ENCODE measurements around the gene PDLIM4. TPM values are rescaled to one million over a fixed set of nuclear protein-coding genes. Genes with fewer than 3 reads are reported as not detected.

PDLIM4 gene
- polyA plus RNA-seq, 1 donor from 2014 or later, result not detected

DNA sequence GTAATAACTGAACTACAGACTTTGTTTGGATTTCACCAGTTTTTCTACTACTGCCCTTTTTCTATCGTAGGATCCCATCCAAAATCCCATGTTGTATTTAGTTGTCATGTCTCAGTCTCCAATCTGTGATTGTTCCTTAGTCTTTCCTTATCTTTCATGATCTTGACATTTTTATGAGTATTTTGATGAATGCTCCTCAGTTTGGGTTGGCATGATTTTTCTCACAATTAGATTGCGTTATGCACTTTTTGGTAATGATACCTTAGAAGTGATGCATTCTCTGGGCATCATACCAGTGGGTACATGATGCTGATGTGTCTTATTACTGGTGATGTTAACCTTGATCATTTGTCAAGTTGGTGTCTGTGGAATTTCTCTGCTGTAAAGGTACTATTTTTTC is 42.4 kb downstream of the PDLIM4 start:
- peaks cover 13% of the 10 kb centered on the region for H3K27me3 ChIP-seq (ENCODE audit: insufficient read depth, low read depth, low read length)
- H3K9ac ChIP-seq (ENCODE audit: low read length), result no peak overlapping the region
- no peaks in the 10 kb centered on the region for H3K36me3 ChIP-seq (ENCODE audit: insufficient read depth, low read length)
- H3K9me3 ChIP-seq (ENCODE audit: low read length), result no peaks in the 10 kb centered on the region
- TF ChIP-seq EZH2 (IDR thresholded peaks at IDR 0.05; ENCODE audit: borderline replicate concordance, insufficient read depth, low read length, poor library complexity, severe bottlenecking), result no peak
- TF ChIP-seq MXI1 (conservative IDR thresholded peaks at IDR 0.05; ENCODE audit: poor library complexity, severe bottlenecking), result no peak
- H4K20me1 ChIP-seq (ENCODE audit: insufficient read depth), result no peaks in the 10 kb centered on the region
- no peak overlapping the region for H2AFZ ChIP-seq (ENCODE audit: low read depth, low read length)
- no peaks in the 10 kb centered on the region for H3K9me2 ChIP-seq (ENCODE audit: insufficient read depth, low read length)
- no peak overlapping the region for H3K4me2 ChIP-seq (ENCODE audit: low read length)
- H3K27ac ChIP-seq (ENCODE audit: low read length), result no peak overlapping the region
- no peaks in the 10 kb centered on the region for H3F3A ChIP-seq (ENCODE audit: insufficient read depth, low read length, poor library complexity, severe bottlenecking)
- H3K79me2 ChIP-seq (replicated peaks; ENCODE audit: insufficient read depth, low read length), result no peaks in the 10 kb centered on the region
- no peak overlapping the region for H3K4me3 ChIP-seq (ENCODE audit: low read length)

DNA sequence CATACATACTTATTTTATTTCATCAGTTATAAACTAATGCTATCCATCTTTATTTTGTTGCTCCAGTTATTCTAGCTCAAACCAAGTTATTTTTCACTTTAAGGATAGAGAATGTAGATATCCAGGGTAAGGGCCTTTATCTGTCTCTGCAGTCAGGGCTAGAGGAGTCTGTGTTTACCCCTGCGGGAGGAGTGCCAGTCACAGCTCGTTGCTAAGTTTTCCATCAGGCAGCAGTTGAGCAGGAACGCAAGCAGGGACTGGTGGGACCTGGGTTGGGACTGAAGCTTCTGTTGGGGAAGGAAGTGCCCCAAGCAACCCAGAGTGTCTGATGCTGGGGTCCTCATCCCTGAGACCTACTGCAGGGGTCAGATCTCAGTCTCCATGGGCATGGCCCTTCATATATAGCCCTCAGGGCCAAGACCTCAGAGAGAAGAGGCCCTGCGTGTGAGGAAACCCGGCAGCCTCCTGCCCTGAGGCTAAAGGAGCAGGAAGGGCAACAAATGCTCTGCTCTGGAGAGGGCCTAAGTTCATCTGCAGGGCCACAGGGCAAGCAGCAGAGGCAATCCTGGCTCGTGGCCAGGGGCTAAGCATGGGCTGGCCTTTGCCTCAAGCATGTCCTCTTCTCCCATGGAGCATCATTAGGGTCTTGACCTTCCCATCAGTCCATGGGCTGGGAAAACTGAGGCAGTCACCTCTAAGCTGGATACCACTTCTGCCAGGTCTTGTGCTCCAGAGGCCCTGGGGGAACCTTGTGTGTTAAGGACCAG is 43.3 kb downstream of the PDLIM4 start:
- no peak overlapping the region for H3K27ac ChIP-seq (ENCODE audit: low read length)
- no peak overlapping the region for H2AFZ ChIP-seq (ENCODE audit: low read depth, low read length)
- no peak for TF ChIP-seq MXI1 (conservative IDR thresholded peaks at IDR 0.05; ENCODE audit: poor library complexity, severe bottlenecking)
- no peak for TF ChIP-seq SMC3 (conservative IDR thresholded peaks at IDR 0.05; ENCODE audit: poor library complexity)
- TF ChIP-seq, protein P1, sequence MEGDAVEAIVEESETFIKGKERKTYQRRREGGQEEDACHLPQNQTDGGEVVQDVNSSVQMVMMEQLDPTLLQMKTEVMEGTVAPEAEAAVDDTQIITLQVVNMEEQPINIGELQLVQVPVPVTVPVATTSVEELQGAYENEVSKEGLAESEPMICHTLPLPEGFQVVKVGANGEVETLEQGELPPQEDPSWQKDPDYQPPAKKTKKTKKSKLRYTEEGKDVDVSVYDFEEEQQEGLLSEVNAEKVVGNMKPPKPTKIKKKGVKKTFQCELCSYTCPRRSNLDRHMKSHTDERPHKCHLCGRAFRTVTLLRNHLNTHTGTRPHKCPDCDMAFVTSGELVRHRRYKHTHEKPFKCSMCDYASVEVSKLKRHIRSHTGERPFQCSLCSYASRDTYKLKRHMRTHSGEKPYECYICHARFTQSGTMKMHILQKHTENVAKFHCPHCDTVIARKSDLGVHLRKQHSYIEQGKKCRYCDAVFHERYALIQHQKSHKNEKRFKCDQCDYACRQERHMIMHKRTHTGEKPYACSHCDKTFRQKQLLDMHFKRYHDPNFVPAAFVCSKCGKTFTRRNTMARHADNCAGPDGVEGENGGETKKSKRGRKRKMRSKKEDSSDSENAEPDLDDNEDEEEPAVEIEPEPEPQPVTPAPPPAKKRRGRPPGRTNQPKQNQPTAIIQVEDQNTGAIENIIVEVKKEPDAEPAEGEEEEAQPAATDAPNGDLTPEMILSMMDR (IDR thresholded peaks at IDR 0.05; ENCODE audit: poor library complexity, severe bottlenecking), result no peak
- no peaks in the 10 kb centered on the region for H3F3A ChIP-seq (ENCODE audit: insufficient read depth, low read length, poor library complexity, severe bottlenecking)
- H3K4me3 ChIP-seq (ENCODE audit: low read length), result no peak overlapping the region
- peaks cover 4% of the 10 kb centered on the region for H3K27me3 ChIP-seq (ENCODE audit: insufficient read depth, low read depth, low read length)
- no peak overlapping the region for H3K4me2 ChIP-seq (ENCODE audit: low read length)
- no peaks in the 10 kb centered on the region for H4K20me1 ChIP-seq (ENCODE audit: insufficient read depth)
- no peaks in the 10 kb centered on the region for H3K9me3 ChIP-seq (ENCODE audit: low read length)
- H3K79me2 ChIP-seq (replicated peaks; ENCODE audit: insufficient read depth, low read length), result no peaks in the 10 kb centered on the region
- no peaks in the 10 kb centered on the region for H3K9me2 ChIP-seq (ENCODE audit: insufficient read depth, low read length)
- H3K36me3 ChIP-seq (ENCODE audit: insufficient read depth, low read length), result no peaks in the 10 kb centered on the region
- H3K9ac ChIP-seq (ENCODE audit: low read length), result no peak overlapping the region

DNA sequence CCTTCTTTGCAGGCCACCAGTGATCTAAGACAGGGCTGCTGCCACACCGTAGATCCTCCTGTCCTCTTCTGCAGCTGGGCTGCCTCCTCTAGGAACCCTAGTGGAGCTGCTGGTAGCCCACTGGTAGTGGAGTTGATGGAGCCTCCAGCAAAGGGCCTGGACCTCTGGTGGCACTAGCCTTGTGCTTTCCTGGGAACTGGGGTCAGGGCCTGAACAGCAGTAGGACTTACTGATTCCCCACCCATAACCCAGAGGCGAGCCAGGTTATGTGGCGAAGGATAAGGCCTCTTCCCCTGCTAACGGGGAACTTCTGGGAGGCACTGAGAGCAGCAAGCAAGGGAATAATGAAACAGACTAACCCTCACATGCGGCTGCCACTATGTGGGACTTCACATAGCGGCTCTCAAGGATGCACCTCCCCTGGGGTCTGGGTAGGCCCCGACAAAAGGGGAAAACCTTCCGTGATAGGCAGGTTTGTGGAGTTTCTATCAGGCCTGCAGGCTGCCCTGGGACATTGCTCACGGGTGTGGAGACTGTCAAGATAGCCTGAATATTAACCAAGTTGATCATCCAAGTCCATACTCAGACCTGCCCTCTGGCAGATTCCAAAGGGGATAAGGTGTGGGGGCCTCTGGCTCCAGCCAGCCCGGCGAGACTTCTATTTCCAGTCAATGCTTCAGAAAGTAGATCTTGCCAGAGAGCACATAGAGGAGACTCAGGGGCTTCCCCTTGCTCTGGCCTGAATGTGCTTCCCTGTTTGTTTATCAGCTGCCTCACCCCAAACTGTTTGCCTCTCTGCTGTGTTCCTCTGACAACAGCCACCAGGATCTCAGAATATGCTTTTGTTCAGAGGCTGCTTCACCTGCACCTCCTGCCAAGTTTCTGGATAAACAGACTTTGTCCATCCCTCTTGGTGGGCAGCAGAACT is 44.1 kb downstream of the PDLIM4 start:
- Histone ChIP-seq H3K27ac (ENCODE audit: low read length) (no peak overlapping the region), H3K4me2 (ENCODE audit: low read length) (no peak overlapping the region), H3K79me2 (replicated peaks; ENCODE audit: insufficient read depth, low read length) (no peaks in the 10 kb centered on the region), H3K9ac (ENCODE audit: low read length) (no peak overlapping the region), H3K9me3 (ENCODE audit: low read length) (no peaks in the 10 kb centered on the region), H4K20me1 (ENCODE audit: insufficient read depth) (no peaks in the 10 kb centered on the region), H3K27me3 (ENCODE audit: insufficient read depth, low read depth, low read length) (no peaks in the 10 kb centered on the region), H3K36me3 (ENCODE audit: insufficient read depth, low read length) (no peaks in the 10 kb centered on the region), H3K9me2 (ENCODE audit: insufficient read depth, low read length) (no peaks in the 10 kb centered on the region), H2AFZ (ENCODE audit: low read depth, low read length) (no peak overlapping the region), H3K4me3 (ENCODE audit: low read length) (no peak overlapping the region), H3F3A (ENCODE audit: insufficient read depth, low read length, poor library complexity, severe bottlenecking) (no peaks in the 10 kb centered on the region)
- TF ChIP-seq EZH2 (IDR thresholded peaks at IDR 0.05; ENCODE audit: borderline replicate concordance, insufficient read depth, low read length, poor library complexity, severe bottlenecking), result no peak
- no peak for TF ChIP-seq TAF1 (IDR thresholded peaks at IDR 0.05; ENCODE audit: low read depth)
- no peak for TF ChIP-seq POLR2AphosphoS5 (IDR thresholded peaks at IDR 0.05)
- no peak for TF ChIP-seq RAD21 (conservative IDR thresholded peaks at IDR 0.05)
- TF ChIP-seq, protein P2, sequence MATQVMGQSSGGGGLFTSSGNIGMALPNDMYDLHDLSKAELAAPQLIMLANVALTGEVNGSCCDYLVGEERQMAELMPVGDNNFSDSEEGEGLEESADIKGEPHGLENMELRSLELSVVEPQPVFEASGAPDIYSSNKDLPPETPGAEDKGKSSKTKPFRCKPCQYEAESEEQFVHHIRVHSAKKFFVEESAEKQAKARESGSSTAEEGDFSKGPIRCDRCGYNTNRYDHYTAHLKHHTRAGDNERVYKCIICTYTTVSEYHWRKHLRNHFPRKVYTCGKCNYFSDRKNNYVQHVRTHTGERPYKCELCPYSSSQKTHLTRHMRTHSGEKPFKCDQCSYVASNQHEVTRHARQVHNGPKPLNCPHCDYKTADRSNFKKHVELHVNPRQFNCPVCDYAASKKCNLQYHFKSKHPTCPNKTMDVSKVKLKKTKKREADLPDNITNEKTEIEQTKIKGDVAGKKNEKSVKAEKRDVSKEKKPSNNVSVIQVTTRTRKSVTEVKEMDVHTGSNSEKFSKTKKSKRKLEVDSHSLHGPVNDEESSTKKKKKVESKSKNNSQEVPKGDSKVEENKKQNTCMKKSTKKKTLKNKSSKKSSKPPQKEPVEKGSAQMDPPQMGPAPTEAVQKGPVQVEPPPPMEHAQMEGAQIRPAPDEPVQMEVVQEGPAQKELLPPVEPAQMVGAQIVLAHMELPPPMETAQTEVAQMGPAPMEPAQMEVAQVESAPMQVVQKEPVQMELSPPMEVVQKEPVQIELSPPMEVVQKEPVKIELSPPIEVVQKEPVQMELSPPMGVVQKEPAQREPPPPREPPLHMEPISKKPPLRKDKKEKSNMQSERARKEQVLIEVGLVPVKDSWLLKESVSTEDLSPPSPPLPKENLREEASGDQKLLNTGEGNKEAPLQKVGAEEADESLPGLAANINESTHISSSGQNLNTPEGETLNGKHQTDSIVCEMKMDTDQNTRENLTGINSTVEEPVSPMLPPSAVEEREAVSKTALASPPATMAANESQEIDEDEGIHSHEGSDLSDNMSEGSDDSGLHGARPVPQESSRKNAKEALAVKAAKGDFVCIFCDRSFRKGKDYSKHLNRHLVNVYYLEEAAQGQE (IDR thresholded peaks at IDR 0.05; ENCODE audit: borderline replicate concordance), result no peak
- TF ChIP-seq, protein P1 (IDR thresholded peaks at IDR 0.05; ENCODE audit: poor library complexity, severe bottlenecking), result no peak
- no peak for TF ChIP-seq SMC3 (conservative IDR thresholded peaks at IDR 0.05; ENCODE audit: poor library complexity)
- TF ChIP-seq EP300 (conservative IDR thresholded peaks at IDR 0.05; ENCODE audit: poor library complexity, severe bottlenecking), result no peak
- no peak for TF ChIP-seq MXI1 (conservative IDR thresholded peaks at IDR 0.05; ENCODE audit: poor library complexity, severe bottlenecking)

All from neural cell (in vitro differentiated cells).